ENCODE measurements around the gene SIVA1.

Gene SIVA1, protein sequence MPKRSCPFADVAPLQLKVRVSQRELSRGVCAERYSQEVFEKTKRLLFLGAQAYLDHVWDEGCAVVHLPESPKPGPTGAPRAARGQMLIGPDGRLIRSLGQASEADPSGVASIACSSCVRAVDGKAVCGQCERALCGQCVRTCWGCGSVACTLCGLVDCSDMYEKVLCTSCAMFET

GRCh38 chr14:104752735-104753527 is at the start of gene SIVA1:
TSS of gene SIVA1 (plus strand) at chr14:104753147. CDS start at chr14:104753202, 55 bp downstream.
- DNase-seq: peak; percentile 100

DNA sequence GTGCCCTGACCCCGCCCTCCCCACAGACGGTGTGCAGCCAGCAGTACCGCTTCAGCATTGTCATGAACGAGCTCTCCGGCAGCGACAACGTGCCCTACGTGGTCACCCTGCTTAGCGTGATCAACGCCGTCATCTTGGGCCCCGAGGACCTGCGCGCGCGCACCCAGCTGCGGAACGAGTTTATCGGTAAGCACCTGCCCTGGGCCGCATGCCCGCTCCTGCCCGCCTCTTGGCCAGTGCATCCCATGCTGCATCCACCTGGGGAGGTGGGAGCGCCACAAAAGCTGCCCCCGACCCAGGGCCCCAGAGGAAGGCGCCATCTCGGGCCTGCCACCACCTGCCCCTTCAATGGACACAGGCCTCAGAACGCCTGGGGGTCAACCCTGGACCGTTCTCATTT is 49.7 kb upstream of the SIVA1 start:
- no peak for DNase-seq

- no peak for DNase-seq
Observed at GRCh38 chr14:104704252-104704651, 48.7 kb upstream of the SIVA1 start.

DNA sequence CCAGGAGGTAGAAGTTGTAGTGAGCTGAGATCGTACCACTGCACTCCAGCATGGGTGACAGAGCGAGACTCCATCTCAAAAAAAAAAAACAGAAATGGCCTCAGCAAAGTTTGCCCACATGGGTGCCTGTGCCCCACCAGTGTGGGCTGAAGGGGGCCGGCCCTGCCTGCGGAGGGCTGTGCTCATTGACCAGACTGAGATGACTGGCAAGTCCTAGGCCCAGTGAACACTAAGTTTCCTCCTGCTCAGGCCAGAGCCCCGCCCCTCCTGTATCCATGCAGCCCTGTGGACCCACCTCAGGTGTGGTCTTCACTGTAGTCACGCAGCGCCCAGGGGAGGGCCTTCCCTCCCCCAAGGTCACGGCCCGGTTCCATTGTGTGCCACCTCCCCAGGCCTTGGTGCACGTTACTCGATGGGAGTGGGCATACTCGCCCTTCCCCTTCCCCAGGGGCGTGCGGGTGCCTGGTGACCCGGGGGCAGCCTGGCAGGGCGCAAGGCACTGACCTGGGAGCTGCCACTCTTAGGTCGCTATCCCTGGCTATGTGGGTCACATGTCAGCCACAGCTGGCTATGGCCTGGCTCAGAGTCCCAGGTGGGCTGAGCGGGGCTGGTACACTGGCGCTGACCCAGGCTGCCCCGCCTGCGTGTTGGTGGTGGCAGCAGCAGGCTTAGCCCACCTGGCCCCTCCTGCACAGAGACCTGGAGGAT is 47.5 kb upstream of the SIVA1 start:
- DNase-seq: no peak

GRCh38 chr14:104706733-104707607 is 46.0 kb upstream of the SIVA1 start:
- no peak for DNase-seq

DNA sequence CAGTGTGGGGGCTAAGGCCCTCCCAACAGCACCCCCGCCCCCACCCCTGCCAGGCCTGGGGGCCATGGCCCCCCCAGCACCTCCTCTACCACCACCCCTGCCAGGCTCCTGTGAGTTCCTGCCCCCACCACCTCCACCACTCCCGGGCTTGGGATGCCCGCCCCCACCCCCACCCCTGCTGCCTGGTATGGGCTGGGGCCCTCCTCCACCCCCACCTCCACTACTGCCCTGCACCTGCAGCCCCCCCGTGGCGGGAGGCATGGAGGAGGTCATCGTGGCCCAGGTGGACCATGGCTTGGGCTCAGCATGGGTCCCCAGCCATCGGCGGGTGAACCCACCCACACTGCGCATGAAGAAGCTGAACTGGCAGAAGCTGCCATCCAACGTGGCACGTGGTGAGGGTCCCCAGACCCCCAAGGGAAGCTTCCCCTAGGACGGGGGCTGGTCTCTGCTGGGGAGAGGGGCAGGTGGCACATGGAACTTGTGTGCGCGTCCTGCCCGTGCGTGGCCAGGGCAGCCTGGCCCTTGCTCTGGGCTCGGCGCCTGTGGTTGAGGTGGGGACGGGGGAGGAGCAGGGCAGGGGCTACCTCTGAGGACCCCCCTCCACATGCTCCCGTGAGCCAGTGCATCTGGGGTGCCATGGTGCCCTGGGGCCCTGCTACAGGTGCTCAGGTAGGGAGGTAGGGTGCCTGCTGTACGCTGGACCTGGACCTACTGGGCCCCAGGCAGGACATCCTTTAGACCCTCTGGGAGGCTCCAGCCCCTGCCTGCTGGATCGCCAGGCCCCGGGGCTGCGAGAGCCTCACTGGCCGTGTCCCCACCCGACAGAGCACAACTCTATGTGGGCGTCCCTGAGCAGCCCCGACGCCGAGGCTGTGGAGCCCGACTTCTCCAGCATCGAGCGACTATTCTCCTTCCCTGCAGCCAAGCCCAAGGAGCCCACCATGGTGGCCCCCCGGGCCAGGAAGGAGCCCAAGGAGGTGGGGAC is 45.0 kb upstream of the SIVA1 start:
- no peak for DNase-seq

DNA sequence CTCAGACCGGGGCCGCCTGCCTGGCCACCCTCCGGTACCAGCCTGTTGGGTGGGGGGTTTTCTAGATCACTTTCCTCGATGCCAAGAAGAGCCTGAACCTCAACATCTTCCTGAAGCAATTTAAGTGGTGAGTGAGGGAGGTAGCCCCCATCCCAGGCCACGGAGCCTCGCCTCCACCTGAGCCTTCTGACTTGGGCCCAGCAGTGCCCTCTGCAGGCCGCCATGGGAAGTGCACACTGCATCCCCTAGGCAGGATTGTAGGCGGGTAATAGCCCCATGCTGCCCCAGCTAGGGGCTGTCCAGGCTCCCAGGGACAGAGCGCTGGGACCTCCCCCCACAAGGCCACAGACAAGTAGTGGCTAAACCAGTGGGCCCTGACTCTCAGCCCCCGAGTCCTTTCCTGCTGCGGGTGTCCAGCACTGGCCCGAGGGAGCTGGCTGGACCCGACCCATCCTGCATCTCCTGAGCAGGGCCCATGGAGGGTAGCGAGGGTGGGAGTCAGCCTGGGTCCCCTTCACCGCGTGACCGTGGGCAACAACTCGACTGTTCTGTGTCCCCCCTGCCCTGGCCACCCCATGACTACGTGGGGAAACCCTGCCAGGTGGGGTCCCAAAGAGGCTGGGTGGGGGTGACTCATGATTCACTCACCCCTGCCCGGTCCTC is 44.2 kb upstream of the SIVA1 start:
- DNase-seq: peak; percentile 79

DNA sequence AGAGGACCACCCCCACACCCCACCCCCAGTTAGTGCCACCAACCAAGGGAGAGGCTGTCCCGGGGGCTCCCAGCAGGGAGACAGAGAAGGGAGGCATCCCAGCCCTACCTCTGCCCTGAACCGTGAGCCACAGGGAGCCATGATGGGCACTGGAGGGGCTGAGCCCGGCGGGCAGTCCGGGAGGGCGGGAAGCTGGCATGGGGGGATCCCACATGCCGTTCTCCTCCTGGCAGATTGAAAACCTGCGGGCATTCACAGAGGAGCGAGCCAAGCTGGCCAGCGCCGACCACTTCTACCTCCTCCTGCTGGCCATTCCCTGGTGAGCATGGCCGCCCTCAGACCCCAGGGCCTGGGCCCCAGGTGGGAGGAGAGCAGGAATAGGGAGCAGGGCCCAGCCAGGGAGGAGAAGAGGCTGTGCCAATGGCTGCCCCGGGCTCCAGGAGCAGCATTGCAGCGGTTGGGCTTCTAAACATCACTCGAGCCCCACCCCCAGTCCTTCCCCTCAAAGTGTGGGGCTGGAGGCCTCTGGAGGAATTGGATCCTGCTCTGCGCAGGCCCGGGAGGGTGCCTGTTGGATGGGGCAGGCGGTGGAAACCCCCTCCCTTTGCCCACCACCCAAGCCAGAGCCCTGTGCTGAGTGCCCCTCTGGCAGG is 43.4 kb upstream of the SIVA1 start:
- no peak for DNase-seq

- no peak for DNase-seq
Observed at GRCh38 chr14:104710071-104710735, 42.7 kb upstream of the SIVA1 start.

GRCh38 chr14:104712881-104713734 is 39.8 kb upstream of the SIVA1 start:
- no peak for DNase-seq

DNA sequence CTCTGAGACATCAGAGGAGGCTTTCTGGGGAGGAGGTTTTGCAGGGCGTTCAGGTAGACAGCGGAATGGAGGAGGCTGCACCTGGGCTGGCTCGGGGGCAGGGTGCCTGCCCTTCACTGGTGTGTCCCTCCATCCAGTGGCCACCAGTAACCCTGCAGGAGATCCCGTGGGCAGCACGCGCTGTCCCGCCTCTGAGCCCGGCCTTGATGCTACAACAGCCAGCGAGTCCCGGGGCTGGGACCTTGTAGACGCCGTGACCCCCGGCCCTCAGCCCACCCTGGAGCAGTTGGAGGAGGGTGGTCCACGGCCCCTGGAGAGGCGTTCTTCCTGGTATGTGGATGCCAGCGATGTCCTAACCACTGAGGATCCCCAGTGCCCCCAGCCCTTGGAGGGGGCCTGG is 38.9 kb upstream of the SIVA1 start:
- DNase-seq: no peak

DNA sequence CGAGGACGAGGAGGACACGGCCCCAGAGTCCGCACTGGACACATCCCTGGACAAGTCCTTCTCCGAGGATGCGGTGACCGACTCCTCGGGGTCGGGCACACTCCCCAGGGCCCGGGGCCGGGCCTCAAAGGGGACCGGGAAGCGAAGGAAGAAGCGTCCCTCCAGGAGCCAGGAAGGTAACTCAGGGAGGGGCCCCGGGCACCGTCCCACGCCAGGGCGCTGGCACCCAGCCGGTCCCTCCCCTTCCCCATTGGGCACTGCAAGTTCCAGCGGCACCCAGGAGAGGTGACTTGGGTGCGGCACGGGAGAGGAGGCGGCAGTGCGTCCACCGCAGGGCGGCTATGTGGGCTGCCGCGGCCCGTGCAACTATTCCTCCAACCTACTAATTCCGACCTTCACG is 38.3 kb upstream of the SIVA1 start:
- DNase-seq: no peak

- DNase-seq: no peak
Observed at GRCh38 chr14:104715416-104715815, 37.5 kb upstream of the SIVA1 start.

DNA sequence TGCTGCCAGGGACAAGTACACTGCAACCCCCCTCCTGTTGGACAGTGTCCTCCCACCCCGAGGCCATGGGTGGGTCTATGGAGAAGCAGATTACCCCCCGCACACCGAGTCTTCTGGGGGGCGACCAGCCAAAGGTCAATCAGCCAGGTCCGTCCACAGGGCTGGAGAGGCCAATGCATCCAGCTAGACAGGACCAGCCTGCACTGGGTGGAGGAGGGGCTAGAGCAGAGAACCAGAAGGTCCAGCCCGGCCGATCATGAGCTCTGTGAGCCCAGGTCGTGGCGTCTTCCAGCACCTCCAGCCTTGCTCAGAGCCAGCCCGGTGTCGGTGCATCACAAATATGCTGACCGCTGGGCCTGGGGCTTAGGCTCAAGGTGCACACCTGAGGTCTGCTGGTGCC is 37.1 kb upstream of the SIVA1 start:
- DNase-seq: no peak

GRCh38 chr14:104717137-104717536 is 35.8 kb upstream of the SIVA1 start:
- no peak for DNase-seq

GRCh38 chr14:104717646-104718045 is 35.3 kb upstream of the SIVA1 start:
- no peak for DNase-seq

DNA sequence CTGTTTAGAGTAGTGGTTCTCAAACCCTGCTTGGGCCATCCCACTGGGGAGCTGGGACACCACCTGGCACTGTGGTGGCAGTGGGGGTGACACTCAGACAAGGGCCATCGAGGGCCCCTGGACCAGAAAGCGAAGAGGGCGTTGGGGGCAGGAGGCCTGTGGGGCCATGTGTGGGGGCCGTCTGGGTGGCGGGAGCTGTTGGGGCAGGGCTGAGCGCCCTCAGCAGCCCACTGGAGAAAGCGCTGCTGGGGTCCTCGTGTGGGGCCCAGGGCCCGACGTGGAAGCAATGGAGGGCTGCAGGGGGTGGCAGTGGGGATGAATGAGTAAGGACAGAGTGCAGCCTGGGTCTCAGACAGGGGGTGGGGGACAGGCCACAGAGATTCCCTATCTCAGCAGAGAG is 34.8 kb upstream of the SIVA1 start:
- DNase-seq: no peak

DNA sequence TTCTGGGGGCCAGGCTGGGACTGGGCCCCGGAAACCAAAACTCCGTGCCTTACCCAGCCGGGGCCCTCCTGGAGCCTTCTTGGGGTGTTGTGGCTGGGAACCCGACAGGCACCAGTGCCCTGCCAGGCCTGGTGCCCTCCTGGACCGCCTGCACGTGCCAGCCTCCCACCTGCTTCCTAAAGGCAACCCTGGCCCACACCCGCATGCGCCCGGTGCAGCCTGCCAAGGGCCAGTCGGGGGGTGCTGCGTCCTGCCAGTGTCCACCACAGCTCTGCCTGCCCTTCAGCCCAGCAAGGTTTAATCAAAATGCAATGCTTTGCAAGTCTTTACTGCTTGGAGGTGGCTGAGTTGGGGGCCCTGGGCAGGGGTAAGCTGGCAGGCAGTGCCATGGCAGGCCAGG is 34.1 kb upstream of the SIVA1 start:
- DNase-seq: no peak

- no peak for DNase-seq
Observed at GRCh38 chr14:104719343-104719742, 33.6 kb upstream of the SIVA1 start.
